ENCODE data around the gene FHOD3. TPM values are rescaled to one million over a fixed set of nuclear protein-coding genes. Genes with fewer than 3 reads are reported as not detected.

Gene FHOD3
- total and polyA plus RNA-seq, 4 donors: 6.2 to 42.0 (median 20.4) TPM

GRCh38 chr18:36340246-36340645, 42.7 kb downstream of the FHOD3 start:
- Histone ChIP-seq H3K4me3 (ENCODE audit: low read length in 2 of 2) (no peak overlapping the region), H3K9me3 (ENCODE audit: control insufficient read depth, low read length) (no peaks in the 10 kb centered on the region), H3K27ac (ENCODE audit: low read depth in 1 of 2, low read length in 2 of 2) (no peak overlapping the region), H3K27me3 (ENCODE audit: control insufficient read depth in 1 of 2, insufficient read depth in 2 of 2, low read length in 1 of 2) (no peaks in the 10 kb centered on the region), H3K36me3 (ENCODE audit: control insufficient read depth in 1 of 2, insufficient read depth in 2 of 2, low read length in 1 of 2) (peaks cover 0 to 2% of the 10 kb centered on the region in 2 donors), H3K4me1 (ENCODE audit: control insufficient read depth in 1 of 2, insufficient read depth in 2 of 2, low read length in 2 of 2) (no peaks in the 10 kb centered on the region)
- intact Hi-C loops (cut with DNase I): no loop called here
- WGBS, 2 donors: 97% methylated on average over 4 of the region's 4 CpGs
- ATAC-seq (ENCODE audit: low FRiP score): no peak
- no peak for DNase-seq

DNA sequence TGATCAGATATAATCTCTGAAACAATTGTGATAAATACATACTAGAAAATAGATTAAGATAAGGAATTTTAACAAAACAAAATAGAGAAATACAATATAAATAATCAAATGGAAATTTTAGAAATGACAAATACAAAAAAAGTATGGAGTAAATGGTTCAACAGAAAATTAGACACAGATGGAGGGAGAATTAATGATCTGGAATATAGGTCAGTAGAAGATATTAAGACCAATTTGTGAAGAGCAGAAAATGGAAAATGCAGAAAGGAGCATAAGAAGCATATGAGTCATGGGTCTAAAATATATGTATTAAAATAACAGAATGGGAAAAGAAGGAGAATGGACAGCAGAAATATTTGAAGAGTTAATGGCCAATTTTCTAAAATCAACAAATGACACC, 44.4 kb downstream of the FHOD3 start:
- Histone ChIP-seq H3K4me1 (ENCODE audit: control insufficient read depth in 1 of 2, insufficient read depth in 2 of 2, low read length in 2 of 2) (no peaks in the 10 kb centered on the region), H3K9me3 (ENCODE audit: control insufficient read depth, low read length) (no peaks in the 10 kb centered on the region), H3K4me3 (ENCODE audit: low read length in 2 of 2) (no peak overlapping the region), H3K27me3 (ENCODE audit: control insufficient read depth in 1 of 2, insufficient read depth in 2 of 2, low read length in 1 of 2) (no peaks in the 10 kb centered on the region), H3K36me3 (ENCODE audit: control insufficient read depth in 1 of 2, insufficient read depth in 2 of 2, low read length in 1 of 2) (peaks cover 0 to 2% of the 10 kb centered on the region in 2 donors), H3K27ac (ENCODE audit: low read depth in 1 of 2, low read length in 2 of 2) (no peak overlapping the region)
- intact Hi-C loops (cut with DNase I): no loop called here
- DNase-seq: no peak
- no peak for ATAC-seq (ENCODE audit: low FRiP score)

GRCh38 chr18:36348331-36348730, 50.8 kb downstream of the FHOD3 start:
- intact Hi-C loops (cut with DNase I): no loop called here
- no peak for DNase-seq
- no peak overlapping the region for H3K4me3 ChIP-seq (ENCODE audit: low read length in 2 of 2)
- no peak for ATAC-seq (ENCODE audit: low FRiP score)
- WGBS, 2 donors: 80 to 86% methylated on average over 3 of the region's 3 CpGs
- no peak overlapping the region for H3K27ac ChIP-seq (ENCODE audit: low read depth in 1 of 2, low read length in 2 of 2)
- H3K27me3 ChIP-seq (ENCODE audit: control insufficient read depth in 1 of 2, insufficient read depth in 2 of 2, low read length in 1 of 2): no peaks in the 10 kb centered on the region
- no peaks in the 10 kb centered on the region for H3K36me3 ChIP-seq (ENCODE audit: control insufficient read depth in 1 of 2, insufficient read depth in 2 of 2, low read length in 1 of 2)
- H3K9me3 ChIP-seq (ENCODE audit: control insufficient read depth, low read length): no peaks in the 10 kb centered on the region
- H3K4me1 ChIP-seq (ENCODE audit: control insufficient read depth in 1 of 2, insufficient read depth in 2 of 2, low read length in 2 of 2): no peaks in the 10 kb centered on the region

- peak; percentile 48 for ATAC-seq (ENCODE audit: low FRiP score)
- no peaks in the 10 kb centered on the region for H3K4me1 ChIP-seq (ENCODE audit: control insufficient read depth in 1 of 2, insufficient read depth in 2 of 2, low read length in 2 of 2)
- H3K27ac ChIP-seq (ENCODE audit: low read depth in 1 of 2, low read length in 2 of 2): no peak overlapping the region
These were observed 51.5 kb downstream of the FHOD3 start for GRCh38 chr18:36348971-36349417.

DNA sequence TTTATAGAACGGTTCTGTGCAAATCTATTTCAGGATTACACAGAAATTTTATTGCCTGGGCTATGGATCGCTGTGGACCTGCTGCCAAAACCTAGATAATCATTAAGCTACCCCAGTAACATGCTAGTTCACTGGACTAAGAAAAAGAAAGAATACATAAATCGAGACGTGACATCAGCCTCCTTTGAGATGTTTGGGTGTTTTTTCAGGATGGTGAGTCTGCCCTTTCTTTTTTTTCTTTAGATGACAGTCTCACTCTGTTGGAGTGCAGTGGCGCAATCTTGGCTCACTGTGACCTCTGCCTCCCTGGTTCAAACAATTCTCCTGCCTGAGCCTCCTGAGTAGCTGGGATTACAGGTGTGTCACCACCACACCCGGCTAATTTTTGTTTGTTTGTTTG, 52.0 kb downstream of the FHOD3 start:
- Histone ChIP-seq H3K27me3 (ENCODE audit: control insufficient read depth in 1 of 2, insufficient read depth in 2 of 2, low read length in 1 of 2) (no peaks in the 10 kb centered on the region), H3K4me3 (ENCODE audit: low read length in 2 of 2) (no peak overlapping the region), H3K4me1 (ENCODE audit: control insufficient read depth in 1 of 2, insufficient read depth in 2 of 2, low read length in 2 of 2) (no peaks in the 10 kb centered on the region), H3K36me3 (ENCODE audit: control insufficient read depth in 1 of 2, insufficient read depth in 2 of 2, low read length in 1 of 2) (no peaks in the 10 kb centered on the region), H3K27ac (ENCODE audit: low read depth in 1 of 2, low read length in 2 of 2) (no peak overlapping the region), H3K9me3 (ENCODE audit: control insufficient read depth, low read length) (no peaks in the 10 kb centered on the region)
- DNase-seq (no peak), ATAC-seq (ENCODE audit: low FRiP score) (no peak)
- 50 to 63% methylated on average over 6 of the region's 6 CpGs for WGBS, 2 donors
- intact Hi-C loops (cut with DNase I): no loop called here

More at GRCh38 chr18:36348971-36349417, 51.5 kb downstream of the FHOD3 start:
- Histone ChIP-seq H3K36me3 (ENCODE audit: control insufficient read depth in 1 of 2, insufficient read depth in 2 of 2, low read length in 1 of 2) (no peaks in the 10 kb centered on the region), H3K4me3 (ENCODE audit: low read length in 2 of 2) (no peak overlapping the region), H3K9me3 (ENCODE audit: control insufficient read depth, low read length) (no peaks in the 10 kb centered on the region), H3K27me3 (ENCODE audit: control insufficient read depth in 1 of 2, insufficient read depth in 2 of 2, low read length in 1 of 2) (no peaks in the 10 kb centered on the region)
- peak in 1 of 2 donors; percentile 79 for DNase-seq
- intact Hi-C loops (cut with DNase I): no loop called here
- WGBS, 2 donors: 56 to 70% methylated on average over 6 of the region's 6 CpGs

DNA sequence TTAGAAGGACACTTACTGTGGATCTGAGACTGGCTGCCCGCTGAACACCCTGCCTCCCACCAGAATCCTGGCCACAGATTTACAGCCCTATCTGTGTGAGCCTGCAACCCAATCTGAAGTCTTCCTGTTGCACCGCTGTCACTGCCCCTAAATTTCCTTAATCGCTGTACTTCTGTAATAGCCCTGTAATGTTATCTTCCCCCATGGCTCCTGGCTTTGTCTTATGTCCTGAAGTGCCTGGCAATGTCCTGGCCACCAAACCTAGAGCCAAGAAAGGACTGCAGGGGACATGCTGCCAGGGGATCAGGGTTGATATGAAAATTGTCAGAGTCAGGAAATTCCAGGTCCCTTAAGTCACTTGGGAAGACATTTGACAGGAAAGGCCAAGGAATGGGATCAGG, 52.7 kb downstream of the FHOD3 start:
- no peaks in the 10 kb centered on the region for H3K36me3 ChIP-seq (ENCODE audit: control insufficient read depth in 1 of 2, insufficient read depth in 2 of 2, low read length in 1 of 2)
- H3K27ac ChIP-seq (ENCODE audit: low read depth in 1 of 2, low read length in 2 of 2): no peak overlapping the region
- H3K27me3 ChIP-seq (ENCODE audit: control insufficient read depth in 1 of 2, insufficient read depth in 2 of 2, low read length in 1 of 2): no peaks in the 10 kb centered on the region
- ATAC-seq (ENCODE audit: low FRiP score) (no peak), DNase-seq (no peak)
- H3K4me3 ChIP-seq (ENCODE audit: low read length in 2 of 2): no peak overlapping the region
- no peaks in the 10 kb centered on the region for H3K9me3 ChIP-seq (ENCODE audit: control insufficient read depth, low read length)
- no peaks in the 10 kb centered on the region for H3K4me1 ChIP-seq (ENCODE audit: control insufficient read depth in 1 of 2, insufficient read depth in 2 of 2, low read length in 2 of 2)
- intact Hi-C loops (cut with DNase I): no loop called here
- 62 to 68% methylated on average over 3 of the region's 3 CpGs for WGBS, 2 donors

DNA sequence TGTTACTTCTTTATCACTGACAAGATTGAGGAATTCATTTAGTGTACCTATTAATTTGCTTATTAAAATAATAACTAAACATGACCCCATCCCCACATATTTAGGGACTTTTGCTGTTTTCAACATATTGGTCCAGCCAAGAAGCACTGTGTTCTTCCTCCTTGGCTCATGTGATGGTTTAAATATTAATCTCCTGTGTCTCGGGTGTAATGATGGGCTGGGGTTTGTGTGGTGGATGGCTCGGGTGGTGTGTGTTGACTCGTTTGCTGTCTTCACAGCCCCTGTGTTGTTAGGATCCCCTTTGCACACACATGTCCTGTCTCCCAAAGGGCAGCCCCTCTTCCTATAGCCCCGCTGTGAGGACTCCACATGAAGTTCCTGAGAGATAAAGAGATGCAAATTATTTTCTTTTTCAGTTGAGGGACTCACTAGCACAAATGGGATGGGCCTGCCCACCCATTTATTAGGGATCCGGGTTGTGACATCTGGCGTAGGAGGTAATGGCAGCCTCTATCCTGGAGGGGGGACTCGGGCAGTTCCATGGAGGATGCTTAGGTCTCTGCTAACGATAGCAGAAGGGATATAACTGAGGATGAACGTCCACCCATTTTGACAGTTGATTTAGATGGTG, 53.4 kb downstream of the FHOD3 start:
- 87% methylated on average over 9 of the region's 9 CpGs for WGBS, 2 donors
- no peak for DNase-seq
- H3K4me3 ChIP-seq (ENCODE audit: low read length in 2 of 2): no peak overlapping the region
- no peak overlapping the region for H3K27ac ChIP-seq (ENCODE audit: low read depth in 1 of 2, low read length in 2 of 2)
- no peak for ATAC-seq (ENCODE audit: low FRiP score)
- no peaks in the 10 kb centered on the region for H3K9me3 ChIP-seq (ENCODE audit: control insufficient read depth, low read length)
- H3K36me3 ChIP-seq (ENCODE audit: control insufficient read depth in 1 of 2, insufficient read depth in 2 of 2, low read length in 1 of 2): no peaks in the 10 kb centered on the region
- intact Hi-C loops (cut with DNase I): no loop called here
- H3K27me3 ChIP-seq (ENCODE audit: control insufficient read depth in 1 of 2, insufficient read depth in 2 of 2, low read length in 1 of 2): no peaks in the 10 kb centered on the region
- no peaks in the 10 kb centered on the region for H3K4me1 ChIP-seq (ENCODE audit: control insufficient read depth in 1 of 2, insufficient read depth in 2 of 2, low read length in 2 of 2)

GRCh38 chr18:36352384-36352783, 54.9 kb downstream of the FHOD3 start:
- no peak overlapping the region for H3K27ac ChIP-seq (ENCODE audit: low read depth in 1 of 2, low read length in 2 of 2)
- H3K4me3 ChIP-seq (ENCODE audit: low read length in 2 of 2): no peak overlapping the region
- H3K36me3 ChIP-seq (ENCODE audit: control insufficient read depth in 1 of 2, insufficient read depth in 2 of 2, low read length in 1 of 2): no peaks in the 10 kb centered on the region
- no peaks in the 10 kb centered on the region for H3K9me3 ChIP-seq (ENCODE audit: control insufficient read depth, low read length)
- H3K27me3 ChIP-seq (ENCODE audit: control insufficient read depth in 1 of 2, insufficient read depth in 2 of 2, low read length in 1 of 2): no peaks in the 10 kb centered on the region
- DNase-seq (peak in 1 of 2 donors; percentile 65), ATAC-seq (ENCODE audit: low FRiP score) (peak; percentile 61)
- no peaks in the 10 kb centered on the region for H3K4me1 ChIP-seq (ENCODE audit: control insufficient read depth in 1 of 2, insufficient read depth in 2 of 2, low read length in 2 of 2)
- intact Hi-C loops (cut with DNase I): no loop called here
- 10 to 15% methylated on average over 3 of the region's 3 CpGs for WGBS, 2 donors

- no peak overlapping the region for H3K27ac ChIP-seq (ENCODE audit: low read depth in 1 of 2, low read length in 2 of 2)
- intact Hi-C loops (cut with DNase I): no loop called here
- no peaks in the 10 kb centered on the region for H3K27me3 ChIP-seq (ENCODE audit: control insufficient read depth in 1 of 2, insufficient read depth in 2 of 2, low read length in 1 of 2)
- 87 to 90% methylated on average over 5 of the region's 5 CpGs for WGBS, 2 donors
- no peak for ATAC-seq (ENCODE audit: low FRiP score)
- H3K4me3 ChIP-seq (ENCODE audit: low read length in 2 of 2): no peak overlapping the region
- H3K4me1 ChIP-seq (ENCODE audit: control insufficient read depth in 1 of 2, insufficient read depth in 2 of 2, low read length in 2 of 2): no peaks in the 10 kb centered on the region
- no peaks in the 10 kb centered on the region for H3K9me3 ChIP-seq (ENCODE audit: control insufficient read depth, low read length)
- no peak for DNase-seq
- peaks cover 0 to under 1% of the 10 kb centered on the region in 2 donors for H3K36me3 ChIP-seq (ENCODE audit: control insufficient read depth in 1 of 2, insufficient read depth in 2 of 2, low read length in 1 of 2)
These were observed 57.5 kb downstream of the FHOD3 start for GRCh38 chr18:36354989-36355388.
